Mucosa of descending colon (tissue), 3 donors: ENCODE results near the gene SPAG16. TPM values are rescaled to one million over a fixed set of nuclear protein-coding genes. Genes with fewer than 3 reads are reported as not detected.
A peak's percentile ranks its signal among the peaks of the same experiment; 100 is the strongest.

Source experiments
- ATAC-seq: fragments of 200-7000 bp; cut with Tn5 transposase; one replicate; pipeline ENCODE4 v1.9.1; 2020; ENCODE audit warnings: mild to moderate bottlenecking, moderate library complexity
- DNase-seq, 3 donors: peaks; one replicate each; pipeline ENCODE4 v3.0.0-alpha.2; 2020
- H3K36me3 ChIP-seq: fragments of 200-600 bp; one replicate; pipeline ENCODE4 v1.8.0; 2021; ENCODE audit warnings: low read depth, mild to moderate bottlenecking
- H3K4me1 ChIP-seq: fragments of 200-600 bp; one replicate; pipeline ENCODE4 v1.8.0; 2021; ENCODE audit warnings: low read depth, mild to moderate bottlenecking
- H3K4me3 ChIP-seq: fragments of 200-600 bp; one replicate; pipeline ENCODE4 v1.8.0; 2021; ENCODE audit warnings: mild to moderate bottlenecking
- H3K9me3 ChIP-seq: fragments of 200-600 bp; one replicate; pipeline ENCODE4 v1.8.0; 2021; ENCODE audit warnings: mild to moderate bottlenecking
- intact Hi-C, 2 donors: fragments of 100-400 bp; cut with DNase I in 1 of 2; cut with micrococcal nuclease in 1 of 2; formaldehyde crosslinking; loops; one replicate each; pipeline versions ENCODE4 v1.11.0 to v1.11.1; 2022; cut with DNase I, micrococcal nuclease
- total RNA-seq, 3 donors: library from RNA; stranded (reverse); fragmentation: NEBNext Ultra II Directional in 2 of 3; extraction: Animal tissue kit (Norgen Biotek cat#: 25700) in 2 of 3; gene quantifications; one replicate each; pipeline versions ENCODE4 v1.2.1 to v1.2.4, GENCODE V29; 2021 to 2023
- TF ChIP-seq, protein P1 (sequence below): fragments of 200-600 bp; IDR thresholded peaks from one replicate; pipeline ENCODE4 v1.8.0; 2022; ENCODE audit warnings: antibody characterized with exemption, mild to moderate bottlenecking
- donor health status: DM: no; HTN: no; CAD: no; lungs with moderate emphysema.
- donor health status: DM: no; HTN: no; CAD: no.
- donor health status: DM: no; HTN: yes; CAD: no.

The SPAG16 gene
- total RNA-seq, 3 donors from 2014 or later = 18.1 to 20.3 (median 18.5) TPM

- no peaks in the 10 kb centered on the region for H3K9me3 ChIP-seq
- no peaks in the 10 kb centered on the region for H3K4me1 ChIP-seq
- DNase-seq (no peak), ATAC-seq (no peak)
- TF ChIP-seq, protein P1, sequence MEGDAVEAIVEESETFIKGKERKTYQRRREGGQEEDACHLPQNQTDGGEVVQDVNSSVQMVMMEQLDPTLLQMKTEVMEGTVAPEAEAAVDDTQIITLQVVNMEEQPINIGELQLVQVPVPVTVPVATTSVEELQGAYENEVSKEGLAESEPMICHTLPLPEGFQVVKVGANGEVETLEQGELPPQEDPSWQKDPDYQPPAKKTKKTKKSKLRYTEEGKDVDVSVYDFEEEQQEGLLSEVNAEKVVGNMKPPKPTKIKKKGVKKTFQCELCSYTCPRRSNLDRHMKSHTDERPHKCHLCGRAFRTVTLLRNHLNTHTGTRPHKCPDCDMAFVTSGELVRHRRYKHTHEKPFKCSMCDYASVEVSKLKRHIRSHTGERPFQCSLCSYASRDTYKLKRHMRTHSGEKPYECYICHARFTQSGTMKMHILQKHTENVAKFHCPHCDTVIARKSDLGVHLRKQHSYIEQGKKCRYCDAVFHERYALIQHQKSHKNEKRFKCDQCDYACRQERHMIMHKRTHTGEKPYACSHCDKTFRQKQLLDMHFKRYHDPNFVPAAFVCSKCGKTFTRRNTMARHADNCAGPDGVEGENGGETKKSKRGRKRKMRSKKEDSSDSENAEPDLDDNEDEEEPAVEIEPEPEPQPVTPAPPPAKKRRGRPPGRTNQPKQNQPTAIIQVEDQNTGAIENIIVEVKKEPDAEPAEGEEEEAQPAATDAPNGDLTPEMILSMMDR = no peak
- no peak overlapping the region for H3K4me3 ChIP-seq
- no peaks in the 10 kb centered on the region for H3K36me3 ChIP-seq
- intact Hi-C loops = no loop called here
These were observed 782.6 kb downstream of the SPAG16 start for GRCh38 chr2:214066862-214067261.

DNA sequence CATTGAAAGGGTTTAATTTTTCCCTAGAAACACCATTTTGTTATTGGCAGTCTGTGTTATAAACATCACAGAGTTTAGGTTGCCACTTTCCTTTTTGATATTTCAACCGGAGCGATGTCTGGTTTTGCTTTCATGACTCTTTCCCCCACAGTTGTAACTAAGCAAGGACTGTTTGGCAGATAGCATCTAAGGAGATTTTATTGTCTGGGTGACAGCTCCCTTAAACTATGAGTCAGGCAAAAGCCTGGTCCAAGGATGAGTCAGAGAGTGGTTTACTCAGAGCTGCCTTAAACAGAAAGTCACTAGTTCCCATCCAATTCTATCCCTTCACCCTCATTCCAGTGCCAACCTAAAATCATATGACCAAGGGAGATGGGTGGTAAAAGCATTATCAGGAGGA, 785.0 kb downstream of the SPAG16 start:
- intact Hi-C loops = no loop called here
- Histone ChIP-seq H3K4me3 (no peak overlapping the region), H3K36me3 (no peaks in the 10 kb centered on the region), H3K4me1 (no peaks in the 10 kb centered on the region), H3K9me3 (no peaks in the 10 kb centered on the region)
- TF ChIP-seq, protein P1 = no peak
- peak; percentile 60 for ATAC-seq
- DNase-seq = no peak

GRCh38 chr2:214075456-214075855, 791.2 kb downstream of the SPAG16 start:
- no peak for ATAC-seq
- H3K36me3 ChIP-seq = no peaks in the 10 kb centered on the region
- no peak for DNase-seq
- no peaks in the 10 kb centered on the region for H3K4me1 ChIP-seq
- intact Hi-C loops = no loop called here
- no peaks in the 10 kb centered on the region for H3K9me3 ChIP-seq
- TF ChIP-seq, protein P1 = no peak
- no peak overlapping the region for H3K4me3 ChIP-seq

DNA sequence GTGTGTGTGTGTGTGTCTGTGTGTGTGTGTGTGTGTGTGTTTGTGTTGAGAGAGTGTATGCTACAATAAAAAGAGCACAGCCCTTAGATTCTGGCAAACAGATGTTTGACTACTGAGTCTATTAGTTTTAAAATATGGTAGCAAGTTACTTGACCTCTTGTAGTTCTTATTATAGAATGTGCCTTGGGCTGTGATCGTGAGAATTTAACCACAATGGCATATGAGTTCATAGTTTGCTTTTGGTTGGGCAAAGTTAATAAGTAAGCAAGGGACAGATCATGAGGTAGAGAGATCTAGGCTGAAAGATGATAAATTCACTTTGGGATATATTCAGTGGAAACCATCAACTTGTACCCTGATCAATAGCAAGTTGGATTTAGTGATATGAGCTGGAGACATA, 792.3 kb downstream of the SPAG16 start:
- TF ChIP-seq, protein P1 = no peak
- no peaks in the 10 kb centered on the region for H3K36me3 ChIP-seq
- no peaks in the 10 kb centered on the region for H3K4me1 ChIP-seq
- DNase-seq = no peak
- ATAC-seq = no peak
- no peak overlapping the region for H3K4me3 ChIP-seq
- no peaks in the 10 kb centered on the region for H3K9me3 ChIP-seq
- intact Hi-C loops = no loop called here

DNA sequence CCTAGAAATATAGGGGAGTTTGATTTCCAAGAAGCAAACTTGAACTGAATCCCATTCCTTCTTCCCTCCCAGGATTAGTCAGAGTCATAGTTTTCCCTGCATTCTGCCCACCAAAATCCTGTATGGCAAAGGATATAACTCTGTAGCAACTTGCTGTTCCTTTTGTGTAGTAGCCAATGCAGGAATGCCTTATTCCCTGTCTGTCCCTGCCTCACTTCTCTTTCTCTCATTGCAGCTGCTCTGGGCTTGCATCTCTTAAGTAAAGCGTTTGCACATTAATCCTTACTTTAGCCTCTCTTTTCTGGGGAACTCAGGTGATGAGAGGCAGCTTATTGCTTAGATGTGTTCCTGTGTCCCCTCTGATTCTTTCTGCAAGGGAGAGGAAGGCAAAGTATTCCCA, 793.5 kb downstream of the SPAG16 start:
- DNase-seq (no peak), ATAC-seq (no peak)
- intact Hi-C loops = no loop called here
- Histone ChIP-seq H3K4me3 (no peak overlapping the region), H3K36me3 (no peaks in the 10 kb centered on the region), H3K9me3 (no peaks in the 10 kb centered on the region), H3K4me1 (no peaks in the 10 kb centered on the region)
- TF ChIP-seq, protein P1 = no peak

GRCh38 chr2:214079032-214079431, 794.8 kb downstream of the SPAG16 start:
- no peak for DNase-seq
- Histone ChIP-seq H3K4me1 (no peaks in the 10 kb centered on the region), H3K36me3 (no peaks in the 10 kb centered on the region), H3K4me3 (no peak overlapping the region), H3K9me3 (no peaks in the 10 kb centered on the region)
- ATAC-seq = no peak
- intact Hi-C loops = no loop called here
- TF ChIP-seq, protein P1 = no peak
